HG02870 (cell line): ENCODE data around the gene DHX16.

Source experiments
- ATAC-seq: cut with Tn5 transposase; IDR thresholded peaks from one replicate; pipeline ENCODE4 v1.9.1; 2021; ENCODE audit warnings: mild to moderate bottlenecking, moderate library complexity; ENCODE audit not compliant: unreplicated experiment

The DHX16 gene

DNA sequence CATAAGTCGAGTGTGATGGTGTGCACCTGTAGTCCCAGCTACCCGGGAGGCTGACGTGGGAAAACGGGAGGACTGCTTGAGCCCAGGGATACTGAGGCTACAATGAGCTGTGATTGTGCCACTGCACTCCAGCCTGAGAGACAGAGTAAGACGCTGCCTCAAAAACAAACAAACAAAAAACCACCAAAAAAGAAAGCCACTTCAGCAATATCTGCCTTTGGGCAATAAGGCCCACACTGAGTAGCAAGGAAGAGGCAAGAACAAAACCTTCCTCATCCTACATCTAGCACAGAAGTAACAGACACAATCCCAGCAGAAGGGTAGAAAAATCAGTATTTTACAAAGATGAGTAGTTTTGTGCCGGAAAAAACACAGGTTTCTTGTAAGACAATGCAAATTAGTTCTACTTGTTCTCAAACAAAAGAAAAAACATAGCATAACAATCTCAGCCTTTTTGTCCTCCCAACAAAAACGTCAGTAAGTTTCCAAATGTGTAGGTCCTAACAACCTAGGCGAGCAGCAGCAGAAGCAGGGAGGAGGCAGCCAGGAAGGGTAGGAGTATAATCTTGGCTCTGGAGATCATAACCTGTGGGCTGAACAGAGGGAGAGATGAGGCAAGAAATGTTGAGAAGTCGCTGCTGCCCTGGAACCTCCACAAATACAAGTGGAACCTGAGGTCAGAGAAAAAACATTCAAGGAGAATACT is 61.5 kb downstream of the DHX16 start:
- no peak for ATAC-seq

DNA sequence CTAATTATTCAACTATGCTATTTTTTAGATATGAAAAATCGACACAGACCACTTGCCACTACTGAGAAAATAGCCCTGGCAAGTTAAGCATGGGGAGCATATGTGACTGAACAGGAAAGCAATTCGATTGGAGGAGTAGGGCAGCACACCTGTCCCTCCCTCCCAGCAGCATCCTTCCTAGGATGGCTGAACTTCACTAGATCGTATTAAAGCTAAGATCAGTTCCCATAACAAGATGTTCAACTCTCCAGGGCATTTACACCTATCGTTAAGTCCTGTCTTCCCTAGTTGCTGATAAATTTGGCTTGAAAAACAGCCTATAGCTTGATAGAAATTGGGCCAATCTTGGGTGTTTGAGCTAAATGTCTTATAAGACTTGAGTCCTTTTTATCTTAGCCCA is 62.7 kb downstream of the DHX16 start:
- no peak for ATAC-seq

DNA sequence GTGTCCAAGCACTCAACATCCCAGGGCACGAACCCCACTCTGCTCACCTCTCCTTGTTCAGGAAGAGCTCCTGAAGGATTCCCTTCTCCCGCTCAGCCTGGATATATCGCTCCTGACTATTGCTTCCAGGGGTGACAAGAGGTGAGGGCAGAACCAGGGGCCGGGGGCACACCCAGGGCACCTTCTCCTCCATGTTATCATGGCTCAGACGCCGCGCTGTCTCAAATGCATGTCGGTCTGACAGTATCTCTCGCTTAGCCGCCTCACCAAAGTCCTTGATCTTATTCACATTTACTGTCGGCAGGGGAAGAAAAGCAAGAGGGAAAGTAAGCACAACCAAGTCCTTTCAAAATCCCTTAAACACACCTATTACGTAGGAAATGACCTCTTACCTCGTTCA is 68.8 kb downstream of the DHX16 start:
- ATAC-seq: no peak
